Body of pancreas (tissue), 4 donors: Measurements from ENCODE around the gene THOC5. TPM values are rescaled to one million over a fixed set of nuclear protein-coding genes. Genes with fewer than 3 reads are reported as not detected.

Experiments
- ATAC-seq: fragments of 150-250 bp; one replicate; pipeline ENCODE4 v1.9.1; 2016
- DNase-seq, 4 donors: peaks; one replicate each; pipeline ENCODE4 v3.0.0-alpha.2; 2019
- H3K27ac ChIP-seq, 4 donors: fragments of 200-600 bp; sonication (generic); 1 replicate in 3 of 4; 2 replicates in 1 of 4; pipeline versions ENCODE4 v1.5.1 to v1.6.1; 2016 to 2019; ENCODE audit warnings: mild to moderate bottlenecking in 1 of 4, mixed read lengths in 1 of 4, moderate library complexity in 1 of 4
- H3K27me3 ChIP-seq, 2 donors: fragments of 200-600 bp; sonication (generic); one replicate each; pipeline ENCODE4 v1.6.0; 2016; ENCODE audit warnings: mild to moderate bottlenecking in 1 of 2
- H3K36me3 ChIP-seq, 2 donors: fragments of 200-600 bp; sonication (generic); replicated peaks in 1 of 2; 2 replicates each; pipeline ENCODE4 v1.5.1; 2016; ENCODE audit warnings: low read depth in 2 of 2; ENCODE audit not compliant: insufficient read depth in 1 of 2
- H3K4me1 ChIP-seq: fragments of 200-600 bp; sonication (generic); one replicate; pipeline ENCODE4 v1.6.0; 2016
- H3K4me3 ChIP-seq, 2 donors: fragments of 200-600 bp; sonication (generic); 1 replicate in 1 of 2; 2 replicates in 1 of 2; pipeline ENCODE4 v1.5.1; 2016 to 2019
- H3K9me3 ChIP-seq, 3 donors: fragments of 200-600 bp; sonication (generic); 1 replicate in 2 of 3; 2 replicates in 1 of 3; pipeline ENCODE4 v1.5.1; 2016
- CTCF ChIP-seq, 7 experiments: fragments of 450-650 bp in 4 of 7; fragments of 200-600 bp in 3 of 7; sonication (generic) in 3 of 7; IDR thresholded peaks; one replicate each; pipeline ENCODE4 v1.5.1; 2016 to 2019; ENCODE audit warnings: antibody characterized with exemption in 7 of 7
- POLR2A ChIP-seq, 3 donors: fragments of 450-650 bp; IDR thresholded peaks; one replicate each; pipeline ENCODE4 v1.6.1; 2016; ENCODE audit warnings: antibody characterized with exemption in 3 of 3, mild to moderate bottlenecking in 2 of 3
- WGBS, 2 donors: methylation state at CpG; one replicate each; pipeline ENCODE4 v1.1.5; 2017; 5-methylcytosine and 5-hydroxymethylcytosine counted together
- intact Hi-C: fragments of 100-400 bp; cut with DNase I; formaldehyde crosslinking; loops from one replicate; pipeline ENCODE4 v1.15.1; 2023
- total RNA-seq, 2 donors: library from RNA; depleted of rRNA; stranded (reverse); fragments of >200 nt; gene quantifications; one replicate each; pipeline ENCODE4 v1.1.0, GENCODE V29; 2016

Gene THOC5
- total RNA-seq, 2 donors from 2014 or later = 20.0 to 29.0 TPM

DNA sequence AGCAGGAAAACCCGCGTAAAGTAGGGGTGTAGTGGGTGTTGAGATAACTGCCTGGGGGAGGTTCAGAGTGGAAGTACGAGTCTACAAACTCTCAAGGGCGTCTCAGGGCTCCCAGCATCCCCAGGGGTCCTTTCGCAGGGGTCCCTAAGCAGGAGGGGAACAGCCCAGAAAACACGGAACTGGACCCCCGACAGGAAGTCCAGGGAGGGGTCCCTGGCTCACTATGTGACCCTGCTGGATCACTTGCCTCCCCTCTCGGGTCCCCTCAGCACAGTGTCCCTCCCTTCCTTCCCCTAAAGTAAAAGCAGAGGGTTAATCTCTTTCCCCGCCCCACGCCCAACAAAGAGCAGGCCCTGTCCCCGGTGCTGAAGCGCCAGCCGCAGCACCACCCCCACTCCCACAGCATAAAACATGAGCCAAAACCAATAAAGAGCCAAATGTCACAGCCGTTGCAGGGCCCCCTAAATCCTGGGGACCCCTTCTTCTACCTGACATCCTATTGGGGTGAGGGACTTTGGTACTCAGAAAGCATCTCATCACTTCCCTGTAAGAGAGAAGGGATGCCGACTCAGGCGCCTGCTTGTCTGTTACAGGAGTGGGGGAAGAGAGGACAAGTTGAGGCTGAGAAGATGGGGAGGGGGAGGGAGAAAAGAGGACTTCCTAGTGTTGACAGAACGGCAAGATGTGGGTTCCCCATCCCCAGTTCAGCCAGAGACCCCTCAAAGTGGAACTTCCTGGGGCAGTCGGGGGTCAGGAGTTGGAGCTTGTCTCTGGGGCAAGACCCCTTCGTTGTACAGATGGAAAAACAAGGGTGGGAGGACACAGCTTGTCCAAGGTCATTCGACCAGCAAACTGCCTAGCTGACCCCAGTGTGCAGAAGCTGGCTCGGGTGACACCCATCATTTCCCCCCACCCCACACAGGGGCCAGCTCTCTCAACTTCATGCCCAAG lies 75.0 kb downstream of the THOC5 start:
- WGBS, 2 donors = 12 to 18% methylated on average over 19 to 21 of the region's 21 CpGs
- Histone ChIP-seq H3K27ac (no peak overlapping the region), H3K9me3 (no peaks in the 10 kb centered on the region), H3K27me3 (peaks cover 7 to 28% of the 10 kb centered on the region in 2 donors), H3K4me1 (peaks cover 22% of the 10 kb centered on the region), H3K4me3 (no peak overlapping the region), H3K36me3 (no peaks in the 10 kb centered on the region)
- intact Hi-C loops = no loop called here
- TF ChIP-seq POLR2A (IDR thresholded peaks at IDR 0.05) (no peak), CTCF (IDR thresholded peaks at IDR 0.05) (no peak)
- DNase-seq = peak in 2 of 4 donors; percentile 16 to 20
- ATAC-seq = no peak

GRCh38 chr22:29477723-29478318 lies 75.7 kb downstream of the THOC5 start:
- Histone ChIP-seq H3K4me1 (peaks cover 22% of the 10 kb centered on the region), H3K9me3 (no peaks in the 10 kb centered on the region), H3K36me3 (no peaks in the 10 kb centered on the region), H3K27ac (no peak overlapping the region), H3K27me3 (peaks cover 7 to 28% of the 10 kb centered on the region in 2 donors), H3K4me3 (no peak overlapping the region)
- no peak for TF ChIP-seq POLR2A (IDR thresholded peaks at IDR 0.05)
- no peak for TF ChIP-seq CTCF (IDR thresholded peaks at IDR 0.05)
- 19 to 30% methylated on average over 3 to 4 of the region's 4 CpGs for WGBS, 2 donors
- ATAC-seq (no peak), DNase-seq (no peak)
- intact Hi-C loops = no loop called here

- TF ChIP-seq POLR2A (IDR thresholded peaks at IDR 0.05) = no peak
- TF ChIP-seq CTCF (IDR thresholded peaks at IDR 0.05) = no peak
- DNase-seq = no peak
- no peak for ATAC-seq
- Histone ChIP-seq H3K4me1 (peaks cover 14% of the 10 kb centered on the region), H3K36me3 (no peaks in the 10 kb centered on the region), H3K4me3 (no peak overlapping the region), H3K9me3 (no peaks in the 10 kb centered on the region), H3K27ac (no peak overlapping the region), H3K27me3 (peaks cover 7 to 23% of the 10 kb centered on the region in 2 donors)
- 64% methylated on average over 6 of the region's 6 CpGs for whole genome bisulfite sequencing, 2 donors
- intact Hi-C loops = no loop called here
Observed at GRCh38 chr22:29476116-29476515, 77.4 kb downstream of the THOC5 start.

DNA sequence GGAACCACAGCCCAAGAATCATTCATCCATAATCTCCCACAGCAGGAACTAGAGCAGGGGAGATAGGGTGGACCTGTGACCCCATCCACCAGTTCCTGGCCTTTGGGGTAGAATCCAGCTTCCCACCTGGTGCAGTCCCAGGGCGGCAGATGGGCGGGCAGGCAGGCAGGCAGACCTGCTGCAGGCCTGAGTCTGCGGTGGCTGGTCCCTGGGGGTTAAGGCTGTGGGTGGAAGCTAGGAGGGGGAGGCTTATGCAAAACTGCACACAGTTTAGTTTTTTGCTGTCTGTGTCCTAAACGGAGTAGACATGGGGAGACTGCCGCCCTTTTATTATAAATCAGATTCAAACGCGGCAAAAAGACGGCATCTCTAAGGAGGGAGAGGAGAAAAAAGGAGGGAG lies 78.0 kb downstream of the THOC5 start:
- no peak overlapping the region for H3K27ac ChIP-seq
- intact Hi-C loops = no loop called here
- H3K4me1 ChIP-seq = peaks cover 10% of the 10 kb centered on the region
- H3K36me3 ChIP-seq = no peaks in the 10 kb centered on the region
- no peaks in the 10 kb centered on the region for H3K9me3 ChIP-seq
- no peak overlapping the region for H3K4me3 ChIP-seq
- H3K27me3 ChIP-seq = peaks cover under 1 to 19% of the 10 kb centered on the region in 2 donors
- 74 to 86% methylated on average over 5 to 8 of the region's 8 CpGs for WGBS, 2 donors
- TF ChIP-seq POLR2A (IDR thresholded peaks at IDR 0.05) (no peak), CTCF (IDR thresholded peaks at IDR 0.05) (no peak)
- DNase-seq = no peak
- no peak for ATAC-seq
